Fibroblast of peridontal ligament (primary cell): ENCODE results near the gene NSUN2.

Source experiments
- DNase-seq: peaks from one replicate; pipeline ENCODE4 v3.0.0-alpha.2; 2010; ENCODE audit errors: extremely low read depth

Gene NSUN2

DNA sequence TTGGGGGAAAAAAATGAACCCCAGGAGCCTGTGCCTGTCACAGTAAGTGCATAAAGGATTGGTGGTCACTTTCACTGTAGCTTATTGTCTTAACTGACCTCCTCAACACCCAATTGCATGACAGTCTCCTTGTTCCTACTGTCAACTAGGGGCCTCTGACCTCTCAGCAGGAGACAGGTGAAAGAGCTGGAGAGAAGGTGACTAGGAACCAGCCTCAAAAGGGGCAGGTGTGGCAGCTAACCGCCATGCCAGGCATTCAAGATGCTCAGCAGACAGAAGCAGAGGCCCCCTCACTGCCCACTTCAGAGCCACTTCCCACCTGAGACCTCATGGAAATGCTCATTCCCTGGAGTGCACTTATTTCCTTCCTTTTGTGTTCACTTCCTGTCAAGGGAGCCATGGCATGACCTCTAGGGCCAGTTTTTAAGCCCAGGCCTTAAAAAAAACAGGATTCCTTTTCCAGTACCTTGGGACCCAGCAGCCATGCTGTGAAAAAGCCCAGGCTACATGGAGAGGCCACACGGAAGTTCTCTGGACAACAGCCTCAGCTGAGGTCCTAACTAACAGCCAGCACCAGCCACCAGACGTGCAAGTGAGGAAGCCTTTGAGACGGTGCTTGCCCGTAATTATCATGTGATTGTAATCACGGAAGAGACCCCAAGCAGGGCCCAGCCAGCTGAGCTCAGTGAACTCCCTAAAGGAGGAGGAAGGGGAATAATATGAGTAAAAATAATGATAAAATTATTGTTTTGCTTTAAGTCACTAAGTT lies 74.9 kb downstream of the NSUN2 start:
- no peak for DNase-seq

DNA sequence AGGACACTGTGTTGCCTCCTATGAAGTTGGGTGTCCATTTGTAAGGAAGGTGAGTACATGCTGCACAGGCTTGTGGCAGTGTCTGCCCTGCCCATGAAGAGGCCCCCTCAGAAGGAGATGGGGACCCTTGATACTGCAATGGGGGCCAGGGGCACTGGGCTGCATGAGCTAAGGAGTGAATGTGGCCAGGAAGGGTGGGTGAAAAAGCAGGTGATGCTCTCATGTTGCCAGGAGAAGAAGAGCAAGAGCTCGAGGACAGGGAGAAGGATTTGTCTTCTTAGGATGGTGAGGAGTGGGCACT lies 76.1 kb downstream of the NSUN2 start:
- no peak for DNase-seq

DNA sequence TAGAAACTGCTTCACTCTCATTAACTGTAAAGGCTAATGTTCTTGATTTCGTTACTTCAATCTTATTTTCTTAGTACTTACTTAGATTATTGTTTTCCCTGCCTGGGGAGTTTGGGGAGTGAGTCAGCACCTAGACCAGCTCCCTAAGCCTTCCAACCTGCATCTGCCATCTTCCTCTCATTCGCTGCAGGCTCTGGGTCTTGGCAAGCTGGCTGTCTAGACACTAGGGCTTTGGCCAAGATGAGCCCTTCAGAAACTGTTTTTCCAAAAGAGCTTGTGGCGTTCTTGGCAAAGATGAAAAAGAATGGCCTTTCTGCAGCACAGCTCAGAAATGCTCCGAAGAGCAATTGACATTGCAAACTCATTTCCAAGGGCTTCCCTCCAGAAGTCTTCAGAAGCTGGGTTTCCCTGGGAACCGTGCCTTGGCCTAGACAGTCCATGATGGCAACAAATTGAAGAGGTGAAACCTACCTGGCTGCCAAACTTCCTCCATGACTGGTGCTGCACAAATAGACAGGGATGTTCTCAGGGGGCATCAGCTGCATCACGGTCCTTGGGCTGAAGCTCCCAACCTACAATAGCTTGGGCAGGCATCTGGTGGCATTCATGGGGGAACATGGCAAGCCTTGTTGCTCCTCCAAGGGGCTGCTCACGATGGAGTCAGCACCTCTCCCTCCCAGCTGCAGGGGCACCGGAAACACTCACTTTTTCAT lies 76.6 kb downstream of the NSUN2 start:
- DNase-seq = no peak

DNA sequence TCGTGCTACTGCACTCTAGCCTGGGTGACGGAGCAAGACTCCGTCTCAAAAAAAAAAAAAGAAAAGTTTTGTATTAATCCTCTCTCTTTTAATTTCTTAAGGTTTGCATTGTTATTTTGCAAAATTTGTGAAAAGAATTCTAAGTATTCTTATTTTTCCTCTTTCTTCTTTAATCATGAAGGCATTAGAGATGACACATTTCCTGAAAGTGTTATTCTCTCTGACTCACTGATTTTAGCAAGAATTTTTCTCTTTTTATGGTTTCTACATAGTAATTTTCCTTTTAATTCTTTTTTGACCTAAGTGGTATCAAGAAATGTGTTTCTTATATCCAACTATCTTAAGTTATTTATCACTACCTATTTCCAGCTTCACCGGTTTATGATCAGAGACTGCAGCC lies 78.0 kb downstream of the NSUN2 start:
- DNase-seq = no peak

DNA sequence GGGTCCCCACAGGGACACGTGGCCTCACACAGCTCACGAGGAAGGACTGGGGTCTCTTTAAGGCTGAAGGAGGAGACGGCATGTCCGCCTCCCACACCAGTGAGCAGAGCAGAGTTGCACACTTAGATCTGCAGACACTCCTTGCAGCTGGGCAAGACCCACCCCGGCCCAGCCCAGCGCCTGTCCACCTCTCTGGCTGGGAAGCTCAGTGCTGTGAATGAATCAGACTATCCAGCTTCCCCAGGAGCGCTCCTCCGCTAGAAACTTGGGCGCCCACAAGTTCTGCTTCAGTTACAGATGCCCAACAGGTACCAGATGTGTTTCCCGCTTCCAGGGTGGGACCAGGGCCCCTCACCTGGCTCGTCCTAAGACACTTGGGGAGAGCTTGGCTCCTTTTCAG lies 78.9 kb downstream of the NSUN2 start:
- no peak for DNase-seq

DNA sequence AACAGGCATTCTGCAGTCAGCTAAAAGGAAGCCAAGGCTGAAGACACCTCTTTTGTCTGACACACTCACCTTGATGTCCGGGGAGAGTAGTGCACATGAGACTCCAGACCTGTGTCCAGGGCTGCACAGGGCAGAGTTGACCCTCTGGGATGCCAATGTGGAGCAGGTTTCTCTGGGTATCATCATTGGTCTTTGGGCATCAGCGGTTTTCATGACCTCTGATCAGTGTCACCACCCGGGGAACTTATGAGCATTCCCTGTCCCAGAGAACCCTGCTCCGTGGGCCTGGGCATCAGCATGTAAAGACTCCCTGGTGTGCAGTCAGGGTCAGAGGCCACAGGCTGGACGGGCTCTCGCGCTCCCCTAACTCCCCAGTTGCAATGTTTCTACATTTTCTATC lies 80.2 kb downstream of the NSUN2 start:
- DNase-seq = no peak

DNA sequence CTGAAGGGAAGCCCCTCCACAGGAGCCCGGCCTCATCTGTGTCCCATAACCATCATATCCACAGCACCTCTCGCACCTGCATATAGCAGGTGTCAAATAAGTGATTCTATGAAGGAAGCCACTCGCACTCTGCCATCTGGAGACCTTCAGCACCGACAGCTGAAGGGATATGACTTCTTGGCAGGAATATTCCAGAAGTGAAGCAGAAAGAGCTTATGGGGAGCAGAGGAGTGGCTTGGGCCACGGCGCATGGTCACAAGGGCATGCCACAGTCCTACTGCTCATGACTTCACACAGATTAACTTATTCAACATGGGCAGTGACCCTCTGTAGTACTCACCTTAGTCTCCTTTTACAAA lies 80.9 kb downstream of the NSUN2 start:
- no peak for DNase-seq

DNA sequence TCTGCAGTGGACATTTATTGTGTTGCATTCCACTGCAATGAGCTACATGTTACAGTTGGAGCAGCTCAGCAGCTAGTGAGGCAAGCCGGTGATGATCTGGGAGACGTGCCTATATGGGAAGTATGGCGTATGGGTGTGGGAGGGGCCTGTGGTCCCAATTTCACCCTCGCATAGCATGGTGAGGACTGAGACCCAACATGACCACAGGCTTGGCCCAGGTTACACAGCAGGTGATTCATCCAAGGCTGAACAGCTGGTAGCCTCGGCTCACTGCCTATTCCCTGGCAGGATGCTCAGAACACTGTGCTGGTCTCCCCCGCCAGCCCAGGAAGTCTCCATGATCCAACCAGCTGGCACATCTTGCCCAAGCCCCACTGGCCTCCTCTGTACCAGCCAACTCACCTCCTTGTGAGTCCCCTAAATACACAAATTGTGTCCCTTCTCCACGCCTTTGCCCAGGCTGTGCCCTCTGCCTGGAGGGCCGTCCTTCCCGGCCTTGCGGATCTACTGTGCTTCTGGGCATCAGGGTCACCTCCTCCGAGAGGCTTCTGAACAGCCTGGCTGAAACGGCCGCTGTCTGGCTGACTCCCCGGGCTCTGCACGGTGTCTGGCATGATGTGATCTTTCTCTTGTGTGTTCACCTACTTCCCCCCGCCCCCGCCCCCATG lies 81.4 kb downstream of the NSUN2 start:
- DNase-seq = no peak

DNA sequence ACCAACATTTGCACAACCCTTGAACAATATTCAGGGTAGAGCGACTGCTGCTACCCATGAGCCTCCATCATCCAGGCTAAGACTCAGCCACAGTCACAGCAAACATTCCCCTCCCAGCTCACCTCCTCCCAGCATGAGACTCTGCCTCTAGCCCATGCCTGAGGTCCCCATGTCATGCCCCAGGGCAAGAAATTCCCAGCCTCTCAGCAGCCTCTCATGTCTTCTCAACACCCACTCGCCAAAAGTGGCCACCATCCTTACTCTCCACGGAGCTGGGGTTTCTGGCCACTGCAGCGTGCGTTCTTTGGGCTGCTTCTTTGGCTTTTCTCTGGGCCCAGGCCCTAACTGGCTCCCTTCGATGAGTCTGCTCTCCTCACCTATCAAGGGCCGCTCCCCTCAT lies 82.2 kb downstream of the NSUN2 start:
- DNase-seq = no peak
